ENCODE measurements around the gene TMEM117. TPM values are rescaled to one million over a fixed set of nuclear protein-coding genes. Genes with fewer than 3 reads are reported as not detected.

Gene TMEM117
- total RNA-seq = 3.6 and 3.7 TPM in 2 replicates

DNA sequence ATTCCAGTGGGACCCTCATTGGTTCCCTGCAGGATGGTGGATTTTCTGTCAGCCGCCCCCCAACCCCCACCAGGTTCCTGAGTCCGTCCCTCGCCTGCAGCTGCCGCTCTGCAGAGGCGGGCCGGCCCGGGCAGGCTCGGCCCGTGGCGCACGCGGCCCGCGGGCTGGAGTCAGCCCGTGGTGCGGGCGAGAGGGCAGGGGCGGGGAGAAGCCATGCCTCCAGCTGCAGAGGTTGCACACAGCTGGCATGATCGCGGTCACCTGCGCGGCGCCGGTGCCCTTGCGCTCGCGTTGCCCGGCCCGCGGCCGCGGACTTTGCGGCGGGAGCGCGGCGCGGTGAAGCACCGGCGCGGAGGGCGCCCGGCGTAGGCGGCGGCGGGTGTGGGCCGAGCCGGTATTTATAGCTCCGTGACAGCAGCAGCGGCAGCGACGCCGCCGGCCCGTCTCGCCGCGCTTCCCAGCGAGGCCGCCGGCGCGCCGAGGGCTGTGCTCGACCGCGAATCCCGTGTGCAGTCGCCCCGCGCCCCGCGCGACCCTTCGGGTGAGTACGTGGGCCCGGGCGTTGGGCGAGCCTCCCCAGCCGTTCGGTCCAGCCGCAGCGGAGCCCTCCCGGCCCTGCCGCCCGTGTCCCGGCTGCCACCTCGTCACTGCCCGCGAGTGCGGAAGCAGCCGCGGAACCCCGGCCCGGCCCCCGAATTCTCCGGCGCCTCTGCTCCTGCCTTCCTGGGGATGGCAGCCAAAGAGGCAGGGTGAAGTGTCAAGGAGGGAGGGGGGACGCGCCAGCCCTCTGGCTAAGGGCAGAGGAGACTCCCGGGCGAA, at the start of gene TMEM117:
Gene TMEM117 (plus strand): TSS at position 426 of the 819 bp plus-strand sequence.

DNA sequence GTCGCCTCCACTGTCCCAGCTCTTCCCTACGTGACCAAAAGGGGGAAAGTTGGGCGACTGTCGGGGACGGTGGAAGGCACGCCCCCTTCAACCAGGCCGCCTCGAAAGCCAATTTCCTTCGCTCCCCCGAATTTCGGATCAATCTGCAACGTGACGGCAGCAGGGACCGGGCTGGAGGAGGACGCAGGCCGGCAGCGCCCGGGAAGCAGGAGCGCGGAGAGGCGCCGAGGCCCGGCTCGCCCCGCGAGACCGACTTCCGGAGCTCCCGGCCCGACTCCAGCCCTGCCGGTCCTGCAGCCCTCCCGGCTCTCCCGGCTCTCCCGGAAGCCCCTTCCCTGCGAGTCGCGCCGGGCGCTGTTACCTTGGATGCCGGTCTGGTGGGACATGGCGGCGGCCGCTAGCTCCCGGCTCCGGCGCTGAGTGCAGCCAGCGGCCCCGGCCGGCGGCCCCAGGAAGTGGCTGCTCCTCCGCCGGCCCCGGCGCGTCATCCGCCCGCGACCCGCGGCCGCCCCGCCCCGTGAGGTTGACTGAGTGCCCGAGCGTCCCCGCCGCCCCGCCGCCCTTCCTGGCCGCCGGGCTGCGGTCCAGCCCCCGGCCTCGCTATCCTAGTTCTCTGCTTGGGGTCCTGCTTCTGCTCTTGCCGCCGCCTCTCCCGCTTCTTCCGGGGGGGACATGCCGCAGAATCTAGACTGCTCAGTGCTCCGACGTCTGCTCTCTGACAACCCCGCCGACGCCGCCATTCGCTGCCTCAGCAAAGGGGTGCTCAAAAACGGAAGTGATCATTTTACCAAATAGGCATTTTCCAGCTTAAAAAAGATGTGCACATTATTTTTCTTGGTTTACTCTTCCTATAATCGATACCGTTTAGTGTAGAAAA, 29.8 kb upstream of the TMEM117 start, which contains the start of gene TWF1:
Gene TWF1 (minus strand): TSS at position 458 of the 877 bp plus-strand sequence. CDS start 72 bp downstream, at position 386.

Other genes with a start within 250 kb of the TMEM117 start
- 25.5 and 30.9 TPM in 2 replicates for gene PUS7L, start 77.3 kb upstream of the TMEM117 start, total RNA-seq
- gene IRAK4, start 77.1 kb upstream of the TMEM117 start, total RNA-seq = 27.1 and 28.6 TPM in 2 replicates
- gene TWF1, start 29.8 kb upstream of the TMEM117 start, total RNA-seq = 222 and 232 TPM in 2 replicates

Measured in thoracic aorta endothelial cell (primary cell).